Measurements from ENCODE around the gene WNT1.

Gene WNT1

GRCh38 chr12:49000346-49000745 is 22.2 kb downstream of the WNT1 start:
- no peak for DNase-seq (ENCODE audit: low spot score)

GRCh38 chr12:49008943-49009342 is 30.8 kb downstream of the WNT1 start:
- DNase-seq (ENCODE audit: low spot score), result no peak

- DNase-seq (ENCODE audit: low spot score), result no peak
These were observed 32.1 kb downstream of the WNT1 start for GRCh38 chr12:49010092-49010668.

GRCh38 chr12:49012739-49013138 is 34.6 kb downstream of the WNT1 start:
- no peak for DNase-seq (ENCODE audit: low spot score)

- DNase-seq (ENCODE audit: low spot score), result no peak
These were observed 35.3 kb downstream of the WNT1 start for GRCh38 chr12:49013428-49013827.

- peak; percentile 29 for DNase-seq (ENCODE audit: low spot score)
These were observed 36.4 kb downstream of the WNT1 start for GRCh38 chr12:49014547-49014946.

- no peak for DNase-seq (ENCODE audit: low spot score)
These were observed 37.1 kb downstream of the WNT1 start for GRCh38 chr12:49015196-49015595.

- DNase-seq (ENCODE audit: low spot score), result no peak
These were observed 39.8 kb downstream of the WNT1 start for GRCh38 chr12:49017891-49018260.

GRCh38 chr12:49018261-49019119 is 40.4 kb downstream of the WNT1 start, which contains the start of gene PRKAG1:
Gene PRKAG1 (minus strand): TSS chr12:49018776. CDS start chr12:49018740, 36 bp downstream.
- DNase-seq (ENCODE audit: low spot score), result peak; percentile 97

- no peak for DNase-seq (ENCODE audit: low spot score)
These were observed 41.0 kb downstream of the WNT1 start for GRCh38 chr12:49019120-49019430.

GRCh38 chr12:49019443-49020324 is 41.6 kb downstream of the WNT1 start:
- peak; percentile 46 for DNase-seq (ENCODE audit: low spot score)

- DNase-seq (ENCODE audit: low spot score), result no peak
These were observed 42.3 kb downstream of the WNT1 start for GRCh38 chr12:49020441-49020840.

- DNase-seq (ENCODE audit: low spot score), result no peak
These were observed 43.3 kb downstream of the WNT1 start for GRCh38 chr12:49021292-49021915.

GRCh38 chr12:49022558-49023178 is 44.5 kb downstream of the WNT1 start:
- DNase-seq (ENCODE audit: low spot score), result peak; percentile 12

GRCh38 chr12:49023812-49024211 is 45.7 kb downstream of the WNT1 start:
- no peak for DNase-seq (ENCODE audit: low spot score)

- DNase-seq (ENCODE audit: low spot score), result no peak
These were observed 46.4 kb downstream of the WNT1 start for GRCh38 chr12:49024543-49024942.

GRCh38 chr12:49025463-49025862 is 47.3 kb downstream of the WNT1 start:
- no peak for DNase-seq (ENCODE audit: low spot score)

- DNase-seq (ENCODE audit: low spot score), result no peak
These were observed 48.0 kb downstream of the WNT1 start for GRCh38 chr12:49026101-49026500.

GRCh38 chr12:49026678-49027480 is 48.8 kb downstream of the WNT1 start:
- DNase-seq (ENCODE audit: low spot score), result no peak

GRCh38 chr12:49027846-49028555 is 49.9 kb downstream of the WNT1 start:
- DNase-seq (ENCODE audit: low spot score), result no peak
